ENCODE results near the gene SLC6A1.

DNA sequence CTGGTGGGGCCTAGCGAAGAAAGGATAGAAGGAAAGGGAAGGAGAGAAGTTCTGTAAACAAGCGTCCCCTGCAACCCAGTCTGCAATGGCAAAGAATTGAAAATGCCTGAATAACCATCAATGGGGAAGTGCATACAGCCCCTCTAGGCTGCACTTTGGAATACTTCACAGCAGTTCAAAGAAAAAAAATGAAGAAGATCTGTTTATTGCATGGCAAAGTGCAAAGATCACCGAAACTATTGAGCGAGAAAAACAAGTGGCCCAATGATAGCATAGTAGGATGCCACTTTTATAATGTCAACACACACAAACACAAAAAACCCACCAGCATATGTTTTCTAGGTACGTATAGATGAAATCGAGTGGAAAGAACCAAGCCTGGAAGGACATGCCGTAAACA, 13.6 kb upstream of the SLC6A1 start:
- TF ChIP-seq, protein P1, sequence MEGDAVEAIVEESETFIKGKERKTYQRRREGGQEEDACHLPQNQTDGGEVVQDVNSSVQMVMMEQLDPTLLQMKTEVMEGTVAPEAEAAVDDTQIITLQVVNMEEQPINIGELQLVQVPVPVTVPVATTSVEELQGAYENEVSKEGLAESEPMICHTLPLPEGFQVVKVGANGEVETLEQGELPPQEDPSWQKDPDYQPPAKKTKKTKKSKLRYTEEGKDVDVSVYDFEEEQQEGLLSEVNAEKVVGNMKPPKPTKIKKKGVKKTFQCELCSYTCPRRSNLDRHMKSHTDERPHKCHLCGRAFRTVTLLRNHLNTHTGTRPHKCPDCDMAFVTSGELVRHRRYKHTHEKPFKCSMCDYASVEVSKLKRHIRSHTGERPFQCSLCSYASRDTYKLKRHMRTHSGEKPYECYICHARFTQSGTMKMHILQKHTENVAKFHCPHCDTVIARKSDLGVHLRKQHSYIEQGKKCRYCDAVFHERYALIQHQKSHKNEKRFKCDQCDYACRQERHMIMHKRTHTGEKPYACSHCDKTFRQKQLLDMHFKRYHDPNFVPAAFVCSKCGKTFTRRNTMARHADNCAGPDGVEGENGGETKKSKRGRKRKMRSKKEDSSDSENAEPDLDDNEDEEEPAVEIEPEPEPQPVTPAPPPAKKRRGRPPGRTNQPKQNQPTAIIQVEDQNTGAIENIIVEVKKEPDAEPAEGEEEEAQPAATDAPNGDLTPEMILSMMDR (IDR thresholded peaks at IDR 0.05; ENCODE audit: insufficient read depth, low read length) = no peak
- TF ChIP-seq POLR2AphosphoS5 (IDR thresholded peaks at IDR 0.05; ENCODE audit: low read depth) = no peak

Measured in HL-60 (cell line).